K562 (cell line): ENCODE measurements around the gene SLC2A2. TPM values are rescaled to one million over a fixed set of nuclear protein-coding genes. Genes with fewer than 3 reads are reported as not detected.

Experiments
- ATAC-seq: fragments of 200-7000 bp; cut with Tn5 transposase; 3 replicates; pipeline ENCODE4 v1.9.1; 2020; ENCODE audit warnings: moderate library complexity
- BruUV-seq: library from RNA; stranded (reverse); fragments of 400-500 nt; replicated peaks from 2 replicates; lab custom pipeline; 2021; lab: Mats Ljungman, UMichigan
- CTCF ChIA-PET: fragments of 300-600 bp; formaldehyde crosslinking; extraction: SDS; loops from one replicate; lab custom pipeline; 2021; ENCODE audit warnings: low intra/inter-chr PET ratio; lab: Yijun Ruan, JAX
- POLR2A ChIA-PET: fragments of 300-600, 350-650 bp; sonication (Branson Sonifier 250); formaldehyde crosslinking; extraction: SDS; loops from one replicate; lab custom pipeline; 2021; ENCODE audit warnings: antibody characterized with exemption, inconsistent platforms; lab: Yijun Ruan, JAX
- DNase-seq, 4 experiments: peaks; one replicate each; pipeline versions ENCODE4 v3.0.0 to v3.0.0-alpha.2; 2011 to 2018; ENCODE audit warnings: low spot score in 3 of 4, mixed read lengths in 3 of 4; ENCODE audit errors: extremely low read depth in 1 of 4
- FAIRE-seq: peaks from 2 replicates; lab custom pipeline; 2011; peaks lifted over from hg19 to GRCh38; lab: Jason Lieb, UNC
- H2AFZ ChIP-seq: 2 replicates; pipeline ENCODE4 v1.6.0; 2011; ENCODE audit warnings: low read depth, low read length, control low read depth, inconsistent platforms
- H3K27ac ChIP-seq: fragments of 200-600 bp; 3 replicates; pipeline ENCODE4 v1.8.0; 2011; ENCODE audit warnings: low read depth, mild to moderate bottlenecking, control low read depth, inconsistent platforms, low read length, moderate library complexity, mixed read lengths; ENCODE audit errors: extremely low read depth
- H3K27me3 ChIP-seq, 2 experiments: fragments of 300-600 bp in 1 of 2; 2 replicates in 1 of 2; 3 replicates in 1 of 2; pipeline versions ENCODE4 v1.6.0 to v1.8.0; 2011; ENCODE audit warnings: inconsistent platforms in 2 of 2, low read length in 2 of 2, mild to moderate bottlenecking in 1 of 2, mixed read lengths in 1 of 2, moderate library complexity in 1 of 2; ENCODE audit not compliant: control insufficient read depth in 2 of 2, insufficient read depth in 2 of 2
- H3K36me3 ChIP-seq: fragments of 300-600 bp; 3 replicates; pipeline ENCODE4 v1.8.0; 2011; ENCODE audit warnings: mild to moderate bottlenecking, low read length, inconsistent platforms; ENCODE audit not compliant: control insufficient read depth, insufficient read depth
- H3K4me1 ChIP-seq, 2 experiments: fragments of 200-600 bp in 1 of 2; replicated peaks in 1 of 2; 2 replicates in 1 of 2; 3 replicates in 1 of 2; pipeline versions ENCODE4 v1.5.1 to v1.8.0; 2011; ENCODE audit warnings: inconsistent platforms in 2 of 2, low read length in 2 of 2, mild to moderate bottlenecking in 1 of 2, mixed read lengths in 1 of 2, moderate library complexity in 1 of 2; ENCODE audit not compliant: control insufficient read depth in 2 of 2, insufficient read depth in 2 of 2
- H3K4me2 ChIP-seq: 2 replicates; pipeline ENCODE4 v1.6.1; 2011; ENCODE audit warnings: low read length, control low read depth, inconsistent platforms, mixed read lengths; ENCODE audit not compliant: insufficient read depth
- H3K4me3 ChIP-seq: fragments of 200-600 bp; sonication (generic), shearing (Covaris generic); 2 replicates; pipeline ENCODE4 v1.5.1; 2016; ENCODE audit warnings: control low read depth, inconsistent platforms
- H3K79me2 ChIP-seq: fragments of 200-600 bp; 3 replicates; pipeline ENCODE4 v1.8.0; 2011; ENCODE audit warnings: low read length, inconsistent platforms; ENCODE audit not compliant: control insufficient read depth, insufficient read depth
- H3K9ac ChIP-seq, 2 experiments: 2 replicates each; pipeline versions ENCODE4 v1.6.0 to v1.6.1; 2011; ENCODE audit warnings: low read depth in 2 of 2, low read length in 2 of 2, control low read depth in 1 of 2, inconsistent platforms in 1 of 2, mild to moderate bottlenecking in 1 of 2, mixed read lengths in 1 of 2; ENCODE audit not compliant: insufficient read depth in 1 of 2
- H3K9me1 ChIP-seq: one replicate; pipeline ENCODE4 v1.6.0; 2011; ENCODE audit warnings: inconsistent platforms, mild to moderate bottlenecking, low read length, moderate library complexity; ENCODE audit not compliant: control insufficient read depth, insufficient read depth
- H3K9me3 ChIP-seq: replicated peaks from 2 replicates; pipeline ENCODE4 v1.5.1; 2011; ENCODE audit warnings: low read depth, low read length, inconsistent platforms; ENCODE audit not compliant: control insufficient read depth, insufficient read depth
- H4K20me1 ChIP-seq: replicated peaks from 2 replicates; pipeline ENCODE4 v1.6.1; 2011; ENCODE audit warnings: low read length, inconsistent platforms, mixed read lengths; ENCODE audit not compliant: control insufficient read depth, insufficient read depth
- CBFB ChIP-seq: sonication (generic); formaldehyde crosslinking; IDR thresholded peaks from 2 replicates; pipeline ENCODE4 v1.4.0; 2020; ENCODE audit warnings: mild to moderate bottlenecking, missing genetic modification reagents
- CEBPB ChIP-seq: fragments of 450-650 bp; IDR thresholded peaks from 2 replicates; pipeline ENCODE4 v1.6.1; 2016; ENCODE audit warnings: missing genetic modification characterization, missing compliant biosample characterization
- MAFG ChIP-seq: fragments of 450-650 bp; conservative IDR thresholded peaks from 2 replicates; pipeline ENCODE4 v1.6.1; 2016; ENCODE audit warnings: missing genetic modification characterization, missing compliant biosample characterization
- MED1 ChIP-seq: sonication (generic); formaldehyde crosslinking; IDR thresholded peaks from 2 replicates; pipeline ENCODE4 v1.8.1; 2023; ENCODE audit warnings: missing genetic modification reagents, borderline replicate concordance
- MEF2D ChIP-seq: conservative IDR thresholded peaks from 2 replicates; pipeline ENCODE4 v1.6.1; 2016; ENCODE audit warnings: low read depth, missing genetic modification characterization, missing compliant biosample characterization
- NFYB ChIP-seq: IDR thresholded peaks from 2 replicates; pipeline ENCODE4 v1.6.1; 2011; ENCODE audit warnings: mild to moderate bottlenecking, moderate library complexity; ENCODE audit not compliant: insufficient read length; ENCODE audit errors: extremely low read depth
- POU5F1 ChIP-seq: fragments of 150-350 bp; IDR thresholded peaks from 2 replicates; pipeline ENCODE4 v1.6.1; 2014; ENCODE audit warnings: borderline replicate concordance, low read length, low read depth, mild to moderate bottlenecking; ENCODE audit not compliant: partially characterized antibody
- WGBS: fragments of 100-300 bp; shearing (Covaris generic); methylation state at CpG from one replicate; pipeline ENCODE4 v1.1.6; 2016; ENCODE audit warnings: low coverage, mixed read lengths; ENCODE audit not compliant: insufficient coverage; ENCODE audit errors: missing lambda C conversion rate; 5-methylcytosine and 5-hydroxymethylcytosine counted together
- in situ Hi-C: fragments of 300-500 bp; cut with MboI; formaldehyde crosslinking; loops from 4 replicates; pipeline ENCODE4 v1.15.0; 2018; ENCODE audit warnings: inconsistent platforms, mixed read lengths
- intact Hi-C: fragments of 100-400 bp; cut with micrococcal nuclease; formaldehyde crosslinking; loops from 2 replicates; pipeline ENCODE4 v1.14.2; 2022
- polyA plus RNA-seq, 8 experiments: library from polyadenylated mRNA; depleted of rRNA in 4 of 8; stranded (reverse) in 5 of 8; unstranded in 3 of 8; fragments of >200 nt; fragmentation: Nextera tagmentation in 2 of 8; fragmentation: Illumina TruSeq in 1 of 8; extraction: Ambion mirVana in 2 of 8; extraction: Trizol in 1 of 8; gene quantifications; 2 replicates each; pipeline versions ENCODE4 v1.2.1 to v1.2.3, GENCODE V29; 2011 to 2014; ENCODE audit warnings: inconsistent platforms in 1 of 8, missing spikeins in 1 of 8
- total RNA-seq, 7 experiments: library from RNA; depleted of rRNA in 6 of 7; stranded (reverse); fragments of >200 nt in 6 of 7; fragmentation: Illumina TruSeq in 2 of 7; extraction: Trizol in 2 of 7; gene quantifications; 2 replicates each; pipeline versions ENCODE4 v1.2.1 to v1.2.3, GENCODE V29; 2011 to 2021; ENCODE audit warnings: low replicate concordance in 1 of 7

Gene SLC2A2
- total and polyA plus RNA-seq, 9 of the 15 experiments (the other 6 are each of a cell fraction or from before 2014, with no cell fraction given) = 0.18 TPM; not detected in 8

GRCh38 chr3:171011873-171012336, 14.6 kb downstream of the SLC2A2 start (continued):
- peak; percentile 74 for TF ChIP-seq MAFG (tag)

- no peak for ATAC-seq
- Histone ChIP-seq H3K4me1 (peaks cover 0 to 9% of the 10 kb centered on the region in 2 experiments; a peak in 2 of 5 replicates), H3K4me3 (no peak overlapping the region), H3K27me3 (no peaks in the 10 kb centered on the region), H2AFZ (no peak overlapping the region), H3K9me3 (no peaks in the 10 kb centered on the region), H3K36me3 (no peaks in the 10 kb centered on the region), H3K27ac (no peak overlapping the region), H3K4me2 (no peak overlapping the region), H3K9ac (no peak overlapping the region), H3K79me2 (no peaks in the 10 kb centered on the region), H4K20me1 (no peaks in the 10 kb centered on the region), H3K9me1 (no peaks in the 10 kb centered on the region)
- DNase-seq = no peak
- in situ Hi-C loops = no loop called here
- no peak for FAIRE-seq
- intact Hi-C loops = no loop called here
- CTCF ChIA-PET = no interaction called here
- POLR2A ChIA-PET = interaction anchor here (1.1 kb wide), 1 partner anchor 9 kb away, joined by 3 read pairs; no protein-coding TSS in a partner anchor
- TF ChIP-seq MED1 (CRISPR knock-in tag) (no peak), NFYB (no peak), POU5F1 (no peak), CBFB (no peak), MEF2D (no peak), CEBPB (tag) (0 out of 2 replicates have a peak, but pooled peaks have one; percentile 10)
- WGBS = 18% methylated on average over 2 of the region's 2 CpGs
- no TSS peak for BruUV-seq
Observed at GRCh38 chr3:171011109-171011872, 15.2 kb downstream of the SLC2A2 start.
